Measurements from ENCODE around the gene RRBP1. TPM values are rescaled to one million over a fixed set of nuclear protein-coding genes. Genes with fewer than 3 reads are reported as not detected.

Gene RRBP1
- total and polyA plus RNA-seq, 2 of the 4 experiments (the other 2 are of a cell fraction) = 90.2 to 136 TPM

GRCh38 chr20:17631576-17632319, 50.3 kb downstream of the RRBP1 start:
- H2AK5ac ChIP-seq (ENCODE audit: low read depth, low read length) = no peak overlapping the region

More at GRCh38 chr20:17631576-17632319, 50.3 kb downstream of the RRBP1 start:
- Histone ChIP-seq H2BK5ac (ENCODE audit: low read depth, low read length, poor library complexity, severe bottlenecking) (no peak overlapping the region), H2BK20ac (ENCODE audit: low read depth, low read length) (no peak overlapping the region), H3K23ac (ENCODE audit: low read depth, low read length) (no peak overlapping the region), H4K5ac (ENCODE audit: low read depth, low read length) (no peak overlapping the region), H2AK9ac (replicated peaks; ENCODE audit: low read depth, low read length, poor library complexity) (peak overlapping the region; percentile 69), H4K20me1 (ENCODE audit: insufficient read depth, low read length) (peaks cover 93% of the 10 kb centered on the region), H4K8ac (ENCODE audit: low read depth in 2 of 2, low read length in 2 of 2) (no peak overlapping the region), H3K27me3 (ENCODE audit: control insufficient read depth, insufficient read depth, low read length) (no peaks in the 10 kb centered on the region), H3K9me3 (ENCODE audit: control insufficient read depth, insufficient read depth, low read length) (no peaks in the 10 kb centered on the region), H3K9me1 (ENCODE audit: insufficient read depth, low read length) (no peaks in the 10 kb centered on the region), H2BK120ac (ENCODE audit: low read depth, low read length) (no peak overlapping the region), H2BK15ac (ENCODE audit: low read depth, low read length) (no peak overlapping the region), H3K4ac (ENCODE audit: low read depth, low read length) (no peak overlapping the region), H2AFZ (replicated peaks; ENCODE audit: low read length, poor library complexity) (no peak overlapping the region), H3K14ac (replicated peaks; ENCODE audit: low read depth, low read length) (no peak overlapping the region), H3K4me2 (ENCODE audit: low read depth, low read length) (no peak overlapping the region), H4K91ac (ENCODE audit: insufficient read depth, low read depth, low read length) (no peak overlapping the region), H3K36me3 (ENCODE audit: control insufficient read depth, insufficient read depth, low read length) (peaks cover 99% of the 10 kb centered on the region), H3K56ac (ENCODE audit: extremely low read depth, insufficient read depth, low read length) (no peak overlapping the region), H3K27ac (ENCODE audit: insufficient read depth, low read length) (no peak overlapping the region), H3K9ac (ENCODE audit: low read depth, low read length) (no peak overlapping the region), H3K4me1 (ENCODE audit: control insufficient read depth, insufficient read depth, low read length) (no peaks in the 10 kb centered on the region; the same call in 1 of the 2 replicates), H3K4me3 (ENCODE audit: insufficient read depth, low read depth, low read length) (no peak overlapping the region), H3K79me1 (ENCODE audit: low read depth in 1 of 2, low read length in 2 of 2) (peaks cover 41 to 99% of the 10 kb centered on the region in 2 experiments), H3K18ac (ENCODE audit: low read depth, low read length) (no peak overlapping the region)
- intact Hi-C loops (cut with micrococcal nuclease) (no loop called here), in situ Hi-C loops (cut with MboI; ENCODE audit: low sequenced_read_pairs) (loop anchor here (25.0 kb wide), 1 partner anchor 506 kb away; the partner anchor contains the start of genes KAT14 and PET117), dilution Hi-C loops (cut with HindIII; ENCODE audit: low sequenced_read_pairs, unreplicated experiment) (no loop called here)
- CTCF ChIA-PET = no interaction called here
- DNase-seq = no peak
- 100% methylated on average over 3 of the region's 9 CpGs; no CpG with 5 or more reads in 1 of the 2 experiments for WGBS, 2 experiments (ENCODE audit: extremely low coverage in 2 of 2, insufficient read length in 1 of 2)
- TF ChIP-seq, protein P1, sequence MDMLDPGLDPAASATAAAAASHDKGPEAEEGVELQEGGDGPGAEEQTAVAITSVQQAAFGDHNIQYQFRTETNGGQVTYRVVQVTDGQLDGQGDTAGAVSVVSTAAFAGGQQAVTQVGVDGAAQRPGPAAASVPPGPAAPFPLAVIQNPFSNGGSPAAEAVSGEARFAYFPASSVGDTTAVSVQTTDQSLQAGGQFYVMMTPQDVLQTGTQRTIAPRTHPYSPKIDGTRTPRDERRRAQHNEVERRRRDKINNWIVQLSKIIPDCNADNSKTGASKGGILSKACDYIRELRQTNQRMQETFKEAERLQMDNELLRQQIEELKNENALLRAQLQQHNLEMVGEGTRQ (IDR thresholded peaks at IDR 0.05; ENCODE audit: low read depth, low read length) = no peak
- TF ChIP-seq POLR2A (IDR thresholded peaks at IDR 0.05; ENCODE audit: low read depth, low read length) (no peak), CEBPB (IDR thresholded peaks at IDR 0.05; ENCODE audit: low read depth, low read length) (no peak), MAZ (IDR thresholded peaks at IDR 0.05; ENCODE audit: borderline replicate concordance, low read depth, low read length) (no peak), BHLHE40 (IDR thresholded peaks at IDR 0.05; ENCODE audit: low read depth, low read length) (no peak), RFX5 (IDR thresholded peaks at IDR 0.05; ENCODE audit: low read depth, low read length) (no peak), NFE2L2 (IDR thresholded peaks at IDR 0.05; ENCODE audit: low read depth, low read length) (no peak), RCOR1 (IDR thresholded peaks at IDR 0.05; ENCODE audit: insufficient replicate concordance, low read length) (no peak)
- ATAC-seq (ENCODE audit: low read depth) = no peak
- POLR2A ChIA-PET (ENCODE audit: unreplicated experiment) = no interaction called here
- BruUV-seq (replicated peaks) = TSS peak; percentile 27
